Esophagus (tissue), 2 donors: Measurements from ENCODE around the gene ARHGEF26. TPM values are rescaled to one million over a fixed set of nuclear protein-coding genes. Genes with fewer than 3 reads are reported as not detected.

ENCODE experiments used
- H3K27ac ChIP-seq, 2 donors: one replicate each; pipeline ENCODE4 v1.5.1; 2013; ENCODE audit warnings: low read depth in 2 of 2, mild to moderate bottlenecking in 2 of 2, inconsistent platforms in 1 of 2, low read length in 1 of 2, moderate library complexity in 1 of 2
- H3K27me3 ChIP-seq, 2 donors: one replicate each; pipeline ENCODE4 v1.6.1; 2013; ENCODE audit warnings: low read length in 2 of 2, control low read depth in 1 of 2, mild to moderate bottlenecking in 1 of 2; ENCODE audit not compliant: insufficient read depth in 2 of 2, control insufficient read depth in 1 of 2
- H3K36me3 ChIP-seq, 2 donors: one replicate each; pipeline ENCODE4 v1.6.1; 2013; ENCODE audit warnings: low read length in 1 of 2; ENCODE audit not compliant: control insufficient read depth in 2 of 2, insufficient read depth in 2 of 2
- H3K4me1 ChIP-seq, 2 donors: one replicate each; pipeline ENCODE4 v1.6.1; 2013; ENCODE audit warnings: low read length in 1 of 2; ENCODE audit not compliant: control insufficient read depth in 2 of 2, insufficient read depth in 2 of 2
- H3K4me3 ChIP-seq, 2 donors: one replicate each; pipeline ENCODE4 v1.5.1; 2013; ENCODE audit warnings: low read length in 2 of 2, mild to moderate bottlenecking in 2 of 2, low read depth in 1 of 2, moderate library complexity in 1 of 2
- H3K9me3 ChIP-seq, 2 donors: one replicate each; pipeline ENCODE4 v1.6.1; 2013; ENCODE audit warnings: mild to moderate bottlenecking in 2 of 2, low read depth in 1 of 2, low read length in 1 of 2, moderate library complexity in 1 of 2; ENCODE audit not compliant: control insufficient read depth in 2 of 2, insufficient read depth in 1 of 2
- WGBS, 2 donors: extraction: QIAGEN DNeasy Blood & Tissue Kit; methylation state at CpG; one replicate each; pipeline ENCODE4 v1.1.7; 2013; 5-methylcytosine and 5-hydroxymethylcytosine counted together
- polyA plus RNA-seq, 2 donors: library from polyadenylated mRNA; stranded (reverse); fragments of 200-250 nt; gene quantifications; one replicate each; pipeline ENCODE4 v1.2.3, GENCODE V29; 2013
- donor health status: healthy with polysubstance abuse.
- donor health status: Bipolar disorder and iron deficiency.

Gene ARHGEF26
- polyA plus RNA-seq, 2 donors = 5.7 to 7.1 TPM

GRCh38 chr3:154170300-154170699 is 49.1 kb downstream of the ARHGEF26 start:
- Histone ChIP-seq H3K4me3 (no peak overlapping the region), H3K9me3 (no peaks in the 10 kb centered on the region), H3K27me3 (no peaks in the 10 kb centered on the region), H3K4me1 (no peaks in the 10 kb centered on the region), H3K27ac (no peak overlapping the region), H3K36me3 (no peaks in the 10 kb centered on the region)
- 90 to 92% methylated on average over 1 of the region's 1 CpG for WGBS, 2 donors

GRCh38 chr3:154175041-154175440 is 53.9 kb downstream of the ARHGEF26 start:
- Histone ChIP-seq H3K27me3 (no peaks in the 10 kb centered on the region), H3K4me1 (no peaks in the 10 kb centered on the region), H3K27ac (no peak overlapping the region), H3K4me3 (no peak overlapping the region), H3K36me3 (no peaks in the 10 kb centered on the region), H3K9me3 (no peaks in the 10 kb centered on the region)
- WGBS, 2 donors = 77 to 87% methylated on average over 3 of the region's 3 CpGs

GRCh38 chr3:154176036-154176435 is 54.8 kb downstream of the ARHGEF26 start:
- 72 to 75% methylated on average over 2 of the region's 2 CpGs for WGBS, 2 donors
- Histone ChIP-seq H3K4me3 (no peak overlapping the region), H3K4me1 (no peaks in the 10 kb centered on the region), H3K27ac (no peak overlapping the region), H3K36me3 (no peaks in the 10 kb centered on the region), H3K27me3 (no peaks in the 10 kb centered on the region), H3K9me3 (no peaks in the 10 kb centered on the region)

GRCh38 chr3:154177406-154177805 is 56.2 kb downstream of the ARHGEF26 start:
- no peak overlapping the region for H3K4me3 ChIP-seq
- H3K36me3 ChIP-seq = no peaks in the 10 kb centered on the region
- H3K9me3 ChIP-seq = no peaks in the 10 kb centered on the region
- H3K27ac ChIP-seq = no peak overlapping the region
- 82 to 83% methylated on average over 1 of the region's 1 CpG for WGBS, 2 donors
- no peaks in the 10 kb centered on the region for H3K27me3 ChIP-seq
- no peaks in the 10 kb centered on the region for H3K4me1 ChIP-seq

- Histone ChIP-seq H3K9me3 (no peaks in the 10 kb centered on the region), H3K27ac (no peak overlapping the region), H3K36me3 (no peaks in the 10 kb centered on the region), H3K27me3 (no peaks in the 10 kb centered on the region), H3K4me1 (no peaks in the 10 kb centered on the region), H3K4me3 (no peak overlapping the region)
- WGBS, 2 donors = 75 to 80% methylated on average over 3 of the region's 3 CpGs
Measured at GRCh38 chr3:154178172-154178571, 57.0 kb downstream of the ARHGEF26 start.

- Histone ChIP-seq H3K4me3 (peak overlapping the region in 1 of 2 donors; percentile 34), H3K27ac (peak overlapping the region in 1 of 2 donors; percentile 59), H3K9me3 (no peaks in the 10 kb centered on the region), H3K4me1 (no peaks in the 10 kb centered on the region), H3K36me3 (no peaks in the 10 kb centered on the region), H3K27me3 (no peaks in the 10 kb centered on the region)
- 57 to 65% methylated on average over 10 of the region's 10 CpGs for WGBS, 2 donors
Measured at GRCh38 chr3:154180836-154181691, 59.9 kb downstream of the ARHGEF26 start.

GRCh38 chr3:154182322-154182922 is 61.2 kb downstream of the ARHGEF26 start:
- no peaks in the 10 kb centered on the region for H3K36me3 ChIP-seq
- no peaks in the 10 kb centered on the region for H3K9me3 ChIP-seq
- peak overlapping the region; percentile 14 to 77 for H3K27ac ChIP-seq
- H3K4me3 ChIP-seq = no peak overlapping the region
- WGBS, 2 donors = 84 to 87% methylated on average over 4 of the region's 4 CpGs
- no peaks in the 10 kb centered on the region for H3K27me3 ChIP-seq
- no peaks in the 10 kb centered on the region for H3K4me1 ChIP-seq

GRCh38 chr3:154182975-154183374 is 61.8 kb downstream of the ARHGEF26 start:
- H3K27me3 ChIP-seq = no peaks in the 10 kb centered on the region
- no peak overlapping the region for H3K4me3 ChIP-seq
- H3K4me1 ChIP-seq = no peaks in the 10 kb centered on the region
- H3K27ac ChIP-seq = peak overlapping the region in 1 of 2 donors; percentile 14
- no peaks in the 10 kb centered on the region for H3K36me3 ChIP-seq
- H3K9me3 ChIP-seq = no peaks in the 10 kb centered on the region

GRCh38 chr3:154184582-154184981 is 63.4 kb downstream of the ARHGEF26 start:
- Histone ChIP-seq H3K4me1 (no peaks in the 10 kb centered on the region), H3K4me3 (no peak overlapping the region), H3K36me3 (no peaks in the 10 kb centered on the region), H3K9me3 (no peaks in the 10 kb centered on the region), H3K27me3 (no peaks in the 10 kb centered on the region), H3K27ac (no peak overlapping the region)
- WGBS, 2 donors = 78 to 81% methylated on average over 4 of the region's 4 CpGs

GRCh38 chr3:154188437-154188836 is 67.2 kb downstream of the ARHGEF26 start:
- peaks cover 0 to 2% of the 10 kb centered on the region in 2 donors for H3K36me3 ChIP-seq
- H3K9me3 ChIP-seq = no peaks in the 10 kb centered on the region
- no peaks in the 10 kb centered on the region for H3K27me3 ChIP-seq
- H3K27ac ChIP-seq = no peak overlapping the region
- H3K4me1 ChIP-seq = no peaks in the 10 kb centered on the region
- no peak overlapping the region for H3K4me3 ChIP-seq
- 89 to 90% methylated on average over 3 of the region's 3 CpGs for WGBS, 2 donors
